Right lobe of liver (tissue), 4 donors: Measurements from ENCODE around the gene TGFB2.

ENCODE experiments used
- CTCF ChIP-seq, 4 donors: fragments of 200-600 bp in 3 of 4; fragments of 450-650 bp in 1 of 4; IDR thresholded peaks; one replicate each; pipeline versions ENCODE4 v1.5.1 to v1.8.0; 2016 to 2022; ENCODE audit warnings: antibody characterized with exemption in 4 of 4, mild to moderate bottlenecking in 2 of 4
- POLR2A ChIP-seq: fragments of 450-650 bp; IDR thresholded peaks from one replicate; pipeline ENCODE4 v1.6.1; 2017; ENCODE audit warnings: antibody characterized with exemption, mild to moderate bottlenecking
- donor health status: DM: no; HTN: no; CAD: no.
- donor health status: DM: no; HTN: no; CAD: no.
- donor health status: DM: no; HTN: yes; CAD: no.

GRCh38 chr1:218357893-218358232 lies 12.7 kb downstream of the TGFB2 start:
- TF ChIP-seq CTCF (IDR thresholded peaks at IDR 0.05) (no peak), POLR2A (no peak)
